Stimulated activated CD4-positive, alpha-beta T cell treated with anti-CD3 and anti-CD28 coated beads, Interleukin-4, amount 100 ng/mL, for 24 hours (primary cell): Measurements from ENCODE around the gene MALT1.

ENCODE experiments used
- DNase-seq: peaks from one replicate; pipeline ENCODE4 v3.0.0-alpha.2; 2020

The MALT1 gene

DNA sequence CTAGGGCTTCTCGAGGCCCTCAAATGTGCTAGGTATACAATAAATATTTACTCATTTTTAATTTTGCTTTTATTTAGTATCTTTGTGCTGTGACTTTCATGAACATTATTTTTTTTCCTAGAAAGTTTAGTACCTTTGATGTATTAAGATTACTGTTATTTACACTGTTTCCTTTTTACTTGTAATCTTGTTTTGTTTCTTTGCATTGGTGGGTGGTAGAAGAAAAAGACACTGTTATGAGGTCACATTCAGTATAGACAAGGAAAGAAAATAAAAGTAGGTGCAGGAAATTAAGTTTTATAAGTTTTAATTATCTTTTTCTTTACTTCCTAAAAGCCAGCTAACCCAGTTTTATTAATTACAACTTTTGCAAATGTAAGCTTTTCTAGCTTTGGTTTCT lies 23.0 kb downstream of the MALT1 start:
- DNase-seq, result no peak

DNA sequence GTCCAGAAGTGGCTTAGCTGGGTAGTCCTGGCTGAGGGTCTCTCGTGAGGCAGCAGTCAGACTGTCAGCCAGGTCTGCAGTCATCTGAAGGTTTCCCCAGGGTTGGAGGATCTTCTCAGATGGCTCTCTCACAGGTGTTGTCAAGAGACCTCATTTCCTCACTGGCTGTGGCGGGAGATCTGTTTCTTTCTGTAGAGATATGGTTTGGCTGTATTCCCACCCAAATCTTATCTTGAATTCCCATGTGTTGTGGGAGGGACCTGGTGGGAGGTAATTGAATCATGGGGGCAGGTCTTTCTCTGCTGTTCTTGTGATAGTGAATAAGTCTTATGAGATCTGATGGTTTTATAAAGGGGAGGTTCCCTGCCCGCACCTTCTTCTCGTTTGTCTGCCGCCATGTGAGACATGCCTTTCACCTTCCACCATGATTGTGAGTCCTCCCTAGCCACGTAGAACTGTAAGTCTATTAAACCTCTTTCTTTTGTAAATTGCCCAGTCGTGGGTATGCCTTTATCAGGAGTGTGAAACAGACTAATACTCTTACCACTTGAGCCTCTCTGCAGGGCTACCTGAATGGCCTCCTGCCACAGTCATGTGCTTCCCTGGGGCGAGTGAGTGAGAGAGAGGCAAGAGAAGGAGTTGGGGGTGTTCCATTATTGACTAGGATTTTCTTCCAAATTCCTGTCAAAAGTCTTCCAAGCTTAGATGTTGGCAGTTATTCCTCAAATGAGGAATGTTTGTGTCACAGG lies 23.6 kb downstream of the MALT1 start:
- DNase-seq, result no peak

DNA sequence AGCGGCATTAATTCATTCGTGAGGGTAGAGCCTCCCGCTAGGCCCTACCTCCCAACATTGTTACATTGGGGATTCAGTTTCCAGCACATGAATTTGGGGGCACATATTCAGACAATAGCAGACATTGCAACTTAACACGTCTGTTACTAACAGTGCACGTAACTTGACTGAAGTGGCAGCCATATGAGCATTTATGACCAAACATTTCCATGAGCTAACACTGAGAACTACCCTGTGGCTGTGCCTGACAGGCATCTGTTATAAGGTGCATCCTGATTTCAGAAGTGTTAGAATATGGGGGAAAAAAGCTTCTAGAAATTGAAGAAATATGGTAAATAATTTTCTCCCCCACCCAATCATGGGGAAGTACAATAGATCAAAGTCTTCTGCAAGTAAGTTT lies 24.5 kb downstream of the MALT1 start:
- DNase-seq, result peak; percentile 40

DNA sequence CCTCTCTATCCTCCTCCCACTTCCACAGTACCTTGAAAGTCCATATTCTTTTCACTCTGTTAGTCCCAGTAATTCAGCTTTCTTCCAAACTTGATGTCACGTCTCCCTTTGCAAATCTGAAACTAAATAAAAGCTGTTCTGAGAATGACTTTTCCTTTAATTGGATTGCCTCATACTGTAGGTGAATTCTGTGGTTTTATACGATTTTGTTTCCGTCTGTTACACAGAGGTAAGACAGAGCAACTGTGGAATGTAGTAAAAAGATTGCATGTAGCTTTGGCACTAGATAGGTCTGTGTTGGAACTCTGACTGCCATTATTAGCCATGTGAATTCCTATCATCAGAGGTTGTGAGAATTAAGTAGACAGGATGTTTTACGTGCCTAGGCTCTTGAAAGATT lies 25.9 kb downstream of the MALT1 start:
- no peak for DNase-seq

DNA sequence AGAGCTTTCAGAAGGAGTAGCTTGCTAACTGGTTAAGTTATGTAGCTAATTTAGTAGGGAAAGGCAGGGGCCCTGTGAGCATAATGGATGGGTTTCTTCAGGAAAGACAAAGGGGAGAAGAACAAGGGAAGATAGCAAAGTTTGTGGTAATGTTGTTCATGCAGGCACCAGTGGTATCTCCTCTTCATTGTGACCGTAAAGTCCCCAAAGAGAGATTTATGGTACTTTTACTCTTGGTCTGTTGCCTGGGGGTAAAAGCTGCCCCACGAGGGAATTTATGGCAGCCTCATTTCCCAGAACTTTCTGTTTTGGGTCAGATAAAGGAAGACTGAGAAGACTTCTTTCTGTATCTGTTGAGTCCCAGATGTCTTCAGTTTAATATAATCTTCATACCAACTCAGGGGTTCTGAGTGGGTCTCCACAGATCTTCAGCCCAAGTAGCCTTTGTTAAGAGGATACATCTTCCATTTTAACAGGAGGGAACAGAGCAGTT lies 27.5 kb downstream of the MALT1 start:
- DNase-seq, result no peak

DNA sequence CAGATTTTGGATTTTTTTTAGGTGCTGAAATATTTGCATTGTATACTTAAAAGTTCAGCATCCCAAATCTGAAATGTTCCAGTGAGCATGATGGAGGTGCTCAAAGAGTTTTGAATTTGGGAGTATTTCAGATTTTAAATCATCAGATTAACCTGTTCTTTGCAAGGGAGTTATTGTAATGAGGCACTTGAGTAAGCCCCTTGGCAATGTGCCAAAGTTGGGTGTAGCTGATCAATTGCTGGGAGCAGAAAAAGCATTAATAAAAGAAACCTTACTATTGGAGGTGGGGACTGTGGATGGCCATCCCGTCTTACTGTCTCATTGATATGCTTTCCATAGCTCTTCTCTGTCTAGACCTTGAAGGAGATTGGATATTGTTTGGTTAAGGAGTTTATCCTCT lies 28.3 kb downstream of the MALT1 start:
- DNase-seq, result no peak

DNA sequence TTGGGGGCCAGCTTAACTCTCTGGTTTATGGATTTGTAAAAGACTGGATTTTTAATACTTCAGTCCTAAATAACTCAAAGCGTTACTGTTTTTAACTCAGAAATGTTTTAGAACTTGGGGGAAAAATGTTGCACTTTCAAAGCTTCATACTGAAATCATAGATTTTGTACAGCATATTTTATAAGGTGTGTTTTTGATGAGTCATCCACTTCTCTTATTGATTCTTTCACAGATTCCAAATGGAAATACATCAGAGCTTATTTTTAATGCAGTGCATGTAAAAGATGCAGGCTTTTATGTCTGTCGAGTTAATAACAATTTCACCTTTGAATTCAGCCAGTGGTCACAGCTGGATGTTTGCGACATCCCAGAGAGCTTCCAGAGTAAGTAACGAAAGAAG lies 28.9 kb downstream of the MALT1 start:
- DNase-seq, result no peak

DNA sequence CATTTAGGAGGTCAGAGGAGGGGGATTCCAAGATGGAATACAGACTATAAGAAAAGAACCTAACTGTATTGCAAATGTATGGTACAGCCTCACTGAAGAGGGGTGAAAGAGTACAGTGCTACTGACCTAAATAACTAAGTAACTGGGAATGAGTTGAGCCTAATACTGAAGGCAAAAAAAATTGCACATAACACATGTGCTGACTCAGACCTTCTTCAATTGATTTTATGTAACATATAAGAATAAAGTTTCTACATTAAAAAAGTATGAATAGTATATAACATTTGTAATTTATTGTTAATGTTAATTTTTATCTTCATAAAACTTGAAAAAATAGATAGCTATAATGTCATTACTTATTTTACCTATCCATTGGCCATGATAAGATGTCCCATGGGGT lies 41.7 kb downstream of the MALT1 start:
- no peak for DNase-seq

DNA sequence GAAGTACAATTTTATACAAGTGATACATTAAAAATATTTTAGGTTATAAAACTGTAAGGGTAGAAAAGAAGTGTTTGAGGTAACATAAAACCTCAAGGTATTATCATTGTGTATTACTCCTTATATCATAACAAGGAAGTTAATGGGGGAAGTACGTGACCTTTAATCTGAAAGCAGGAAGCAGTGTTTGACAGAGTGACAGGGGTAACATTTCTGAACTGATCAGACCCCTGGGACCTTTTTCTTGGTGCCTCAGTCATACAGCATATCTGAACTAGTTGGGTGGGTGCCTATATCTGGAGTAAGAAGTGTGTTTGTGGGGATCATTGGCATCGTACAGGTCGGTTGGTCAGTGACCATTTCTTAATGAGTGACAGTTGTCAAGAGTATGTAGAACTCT lies 43.0 kb downstream of the MALT1 start:
- no peak for DNase-seq

DNA sequence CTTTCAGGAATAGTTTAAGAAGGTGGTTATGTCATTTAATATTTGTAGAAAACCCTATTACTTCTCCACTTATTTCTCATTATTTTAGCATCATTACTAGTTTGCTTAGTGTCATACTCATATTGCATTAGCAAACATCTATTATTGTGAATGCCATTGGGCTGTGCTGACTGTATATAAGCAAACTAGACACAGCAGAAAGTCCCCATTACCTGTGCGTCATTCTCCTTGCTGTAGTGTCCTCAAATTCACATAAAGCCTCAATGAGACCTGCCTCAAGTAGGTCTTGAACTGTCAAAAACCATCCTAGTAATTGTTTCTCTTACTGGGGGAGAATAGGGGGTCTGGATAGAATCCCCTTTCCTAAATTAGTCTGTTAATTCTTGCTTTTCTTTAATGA lies 43.6 kb downstream of the MALT1 start:
- no peak for DNase-seq

DNA sequence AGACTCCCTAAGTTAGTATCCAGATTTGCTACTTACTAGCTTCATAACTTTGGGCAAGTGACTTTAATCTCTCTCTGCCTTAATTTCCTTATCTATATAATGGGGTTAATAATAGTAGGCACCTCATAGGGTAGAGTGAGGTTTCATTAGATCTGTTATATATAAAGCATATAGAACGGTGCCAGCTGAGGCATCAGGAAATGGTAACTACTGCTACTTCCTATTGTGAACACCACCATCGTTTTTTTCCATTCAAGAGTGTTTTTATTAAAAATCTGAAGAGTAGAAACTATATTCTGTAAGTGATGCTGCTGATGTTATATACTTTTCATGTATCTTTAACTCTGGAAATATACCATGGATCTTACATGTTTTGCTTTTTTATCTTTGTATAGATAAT lies 44.3 kb downstream of the MALT1 start:
- no peak for DNase-seq

DNA sequence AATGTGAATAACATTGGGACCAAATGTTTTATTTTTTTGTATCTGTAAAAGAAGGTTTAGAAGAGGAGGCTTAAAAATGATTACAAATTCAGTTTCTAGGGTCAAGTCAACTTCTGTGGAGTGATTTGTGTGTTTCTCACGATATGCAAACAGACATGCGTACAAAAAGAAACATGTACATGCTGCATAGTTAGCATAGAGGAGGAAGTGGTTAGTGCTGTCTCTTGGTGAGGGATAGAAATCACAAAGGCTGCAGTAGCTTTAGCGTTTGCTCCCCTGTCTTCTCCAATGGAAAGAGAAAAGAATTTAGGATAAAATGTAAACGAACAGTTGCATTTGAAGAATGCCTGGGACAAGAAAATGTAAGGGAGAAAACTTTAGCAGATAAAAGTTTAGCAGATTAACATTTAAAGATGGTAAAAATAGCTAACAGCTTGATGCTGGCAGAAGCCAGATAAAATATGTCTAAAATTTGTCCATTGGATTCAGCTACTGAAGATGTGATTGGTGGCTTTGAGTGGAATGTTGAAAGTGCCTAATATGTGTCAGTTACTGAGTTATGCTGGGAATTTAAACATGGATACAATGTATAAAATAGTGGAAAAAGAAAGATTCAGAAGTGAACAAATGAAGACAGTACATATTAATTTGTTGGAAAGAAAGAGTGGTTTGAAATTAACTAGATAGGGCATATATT lies 44.9 kb downstream of the MALT1 start:
- DNase-seq, result no peak

DNA sequence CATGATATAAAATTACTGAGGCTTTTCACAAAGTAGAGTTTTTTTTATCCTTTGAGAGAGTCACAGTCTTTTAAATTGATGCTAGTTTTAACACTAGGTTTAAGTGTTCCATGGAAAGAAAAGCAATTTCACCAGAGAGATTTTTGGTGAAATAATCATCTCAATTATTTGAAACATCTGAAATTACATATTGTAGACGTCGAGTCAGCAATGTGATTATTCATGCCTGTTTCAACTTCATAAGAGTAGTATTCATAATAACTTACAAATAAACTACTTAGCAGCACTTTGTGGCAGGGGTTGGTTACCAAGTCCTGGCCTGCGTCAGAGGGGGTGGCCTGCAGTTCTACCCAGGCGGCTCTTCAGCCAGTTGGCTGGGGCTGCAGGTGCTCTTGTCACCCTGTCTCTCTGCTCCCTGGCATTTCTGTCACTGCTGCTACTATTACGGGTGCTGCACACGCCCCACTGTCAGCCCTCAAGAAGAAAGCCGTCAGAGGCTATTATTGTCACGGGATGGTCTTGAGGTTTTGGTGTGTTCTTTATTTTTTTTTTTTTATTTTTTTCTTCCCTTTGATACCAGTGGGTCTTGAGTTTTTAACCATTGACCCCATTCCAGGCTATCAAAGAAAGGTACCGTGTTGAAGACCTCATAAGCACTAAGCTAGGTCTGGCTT lies 50.4 kb downstream of the MALT1 start:
- no peak for DNase-seq

DNA sequence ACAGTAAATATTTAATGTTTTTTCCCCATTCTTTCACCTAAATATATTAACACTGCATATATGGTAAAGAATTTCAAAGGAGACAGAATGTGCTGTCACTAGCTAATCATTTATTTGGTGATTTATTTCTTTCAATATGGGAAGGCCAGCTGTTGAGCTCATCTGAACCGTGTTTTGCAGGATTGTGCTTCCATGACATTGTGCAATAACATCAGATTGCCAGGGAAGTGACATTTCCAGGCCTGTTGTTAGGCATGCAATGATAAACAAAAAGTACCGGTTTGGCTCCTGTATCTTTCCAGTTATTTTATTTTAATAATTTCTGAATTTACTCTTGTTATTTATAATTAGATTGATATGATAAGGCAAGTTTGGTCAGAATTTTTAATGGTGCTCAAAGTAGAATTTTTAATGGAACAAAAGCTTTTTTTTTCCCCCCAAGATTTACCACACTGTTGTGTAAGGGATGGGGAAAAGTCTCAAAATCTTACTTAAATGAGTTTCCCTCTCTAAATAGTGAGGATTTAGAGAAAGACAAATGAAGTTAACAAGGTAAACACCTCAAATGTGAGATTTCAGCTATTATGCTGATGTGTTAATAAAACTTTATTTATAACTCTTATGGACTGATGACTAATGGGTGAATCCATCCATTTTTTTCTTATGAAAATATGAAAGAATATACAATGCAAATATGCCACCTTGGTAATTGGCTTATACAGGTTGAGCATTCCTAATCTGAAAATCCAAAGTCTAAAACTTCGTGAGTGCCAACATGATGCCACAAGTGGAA lies 52.7 kb downstream of the MALT1 start:
- DNase-seq, result no peak

DNA sequence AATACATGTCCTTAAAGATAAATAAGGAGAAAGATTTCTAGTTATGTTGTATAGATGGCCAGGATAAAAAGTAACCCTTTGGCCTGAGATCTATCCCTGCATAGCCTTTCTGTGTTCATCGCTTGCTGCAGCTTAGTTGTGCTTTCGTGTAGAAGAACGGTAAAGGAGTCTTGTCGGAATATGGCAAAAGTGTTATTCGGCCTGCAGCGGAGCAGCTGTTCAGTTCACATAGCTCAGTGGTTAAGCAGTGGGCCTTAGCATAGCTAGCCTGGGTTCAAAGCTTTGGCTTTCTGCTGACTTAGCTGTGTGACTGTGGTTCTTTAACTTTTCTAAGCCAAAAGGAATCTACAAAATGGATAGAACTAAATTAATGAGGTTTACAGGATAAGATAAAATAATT lies 55.4 kb downstream of the MALT1 start:
- no peak for DNase-seq

DNA sequence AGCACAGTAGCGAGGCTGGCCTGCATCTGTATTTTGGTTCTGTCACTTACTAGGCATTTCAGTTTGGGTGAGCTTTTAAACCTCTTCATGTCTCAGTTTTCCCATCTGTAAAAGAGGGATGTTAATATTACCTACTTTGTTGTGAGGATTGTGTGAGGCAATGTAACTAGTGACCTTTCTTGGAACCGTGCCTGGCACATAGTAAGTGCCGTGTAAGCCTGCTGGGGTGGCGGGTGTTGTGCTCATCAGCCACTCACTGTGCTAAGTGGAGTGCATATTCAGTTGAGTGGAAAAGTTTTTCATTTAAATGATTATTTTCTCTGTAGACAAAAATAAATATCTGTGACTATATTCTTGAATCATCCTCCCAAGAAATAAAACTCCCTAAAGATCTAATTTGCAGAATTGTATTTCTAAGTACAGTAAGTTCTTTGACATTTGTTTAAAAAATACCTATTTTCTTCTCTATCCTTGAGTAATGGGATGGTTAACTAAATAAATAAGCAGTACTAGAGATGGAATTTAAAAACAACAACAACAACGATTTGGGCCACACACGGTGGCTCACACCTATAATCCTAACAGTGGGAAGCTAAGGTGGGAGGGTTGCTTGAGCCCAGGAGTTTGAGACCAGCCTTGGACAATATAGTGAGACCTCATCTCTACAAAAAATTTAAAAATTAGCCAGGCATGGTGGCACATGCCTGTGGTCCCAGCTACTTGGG lies 56.7 kb downstream of the MALT1 start:
- no peak for DNase-seq

DNA sequence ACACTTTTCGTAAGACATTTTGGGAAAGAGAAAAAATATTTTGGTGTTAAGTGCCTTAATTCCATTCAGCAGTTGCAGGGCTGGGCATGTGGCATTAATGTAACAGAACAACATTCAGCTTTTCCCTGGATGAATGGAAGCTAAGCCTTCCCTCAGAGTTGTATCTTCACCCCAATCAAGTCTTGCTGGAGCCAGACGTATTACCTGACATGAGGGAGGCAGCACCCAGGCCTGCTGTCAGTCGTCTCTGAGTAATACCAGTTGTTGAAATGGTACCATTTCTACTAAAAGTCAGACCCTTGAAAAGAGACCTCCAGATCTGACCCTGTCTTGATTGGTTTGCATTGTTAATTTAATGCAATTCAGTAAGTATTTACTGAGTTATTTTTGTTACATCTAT lies 57.5 kb downstream of the MALT1 start:
- DNase-seq, result no peak

DNA sequence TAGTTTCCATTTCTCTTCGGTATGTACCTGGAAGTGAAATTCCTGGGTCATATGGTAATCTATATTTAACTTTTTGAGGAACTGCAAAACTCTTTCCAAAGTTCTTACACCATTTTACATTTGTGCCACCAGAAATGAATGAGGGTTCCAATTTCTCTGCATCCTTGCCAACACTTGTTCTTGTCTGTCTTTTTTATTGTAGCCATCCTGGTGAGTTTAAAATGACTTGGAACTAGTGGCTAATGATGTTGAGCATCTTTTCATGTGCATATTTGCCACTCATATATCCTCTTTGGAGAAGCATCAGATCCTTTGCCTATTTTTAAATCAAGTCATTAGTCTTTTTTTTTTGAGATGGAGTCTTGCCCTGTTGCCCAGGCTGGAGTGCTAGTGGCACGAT lies 59.4 kb downstream of the MALT1 start:
- DNase-seq, result no peak

DNA sequence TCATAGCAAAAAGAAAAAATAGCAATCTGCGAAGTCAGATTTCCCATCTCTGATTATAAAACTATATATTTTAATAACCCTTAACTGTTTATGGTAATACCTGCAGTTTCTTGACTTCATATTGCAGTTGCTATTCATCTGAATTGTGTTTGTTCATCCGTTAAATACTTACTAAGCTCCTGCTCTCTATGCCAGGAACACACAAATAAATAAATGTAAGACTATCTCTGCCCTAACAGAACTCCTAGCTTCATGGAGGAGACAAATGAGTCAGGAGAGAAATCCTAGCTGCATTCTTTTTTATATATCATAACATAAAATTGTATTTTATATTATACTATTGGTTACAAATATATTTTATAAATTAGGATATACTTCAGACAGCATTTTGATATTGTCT lies 61.2 kb downstream of the MALT1 start:
- DNase-seq, result no peak

DNA sequence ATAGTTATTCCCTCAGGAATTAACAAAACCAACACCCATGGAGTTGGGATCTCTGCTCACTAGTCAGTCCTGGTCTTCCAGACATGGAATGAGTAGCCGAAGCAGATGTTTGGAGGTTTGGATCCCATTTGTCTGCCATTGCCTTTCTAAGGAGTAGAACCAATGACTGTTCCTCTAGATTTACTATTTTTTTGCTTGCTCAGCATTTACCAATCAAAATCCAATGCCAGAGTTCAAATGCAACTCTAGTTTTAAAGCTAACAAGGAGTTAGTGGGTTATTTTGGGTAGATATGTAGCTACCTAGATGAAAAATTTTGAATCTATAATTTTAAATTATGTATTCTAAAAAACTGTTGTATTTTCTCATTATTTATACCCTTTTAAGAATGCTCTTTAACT lies 62.6 kb downstream of the MALT1 start:
- DNase-seq, result no peak

DNA sequence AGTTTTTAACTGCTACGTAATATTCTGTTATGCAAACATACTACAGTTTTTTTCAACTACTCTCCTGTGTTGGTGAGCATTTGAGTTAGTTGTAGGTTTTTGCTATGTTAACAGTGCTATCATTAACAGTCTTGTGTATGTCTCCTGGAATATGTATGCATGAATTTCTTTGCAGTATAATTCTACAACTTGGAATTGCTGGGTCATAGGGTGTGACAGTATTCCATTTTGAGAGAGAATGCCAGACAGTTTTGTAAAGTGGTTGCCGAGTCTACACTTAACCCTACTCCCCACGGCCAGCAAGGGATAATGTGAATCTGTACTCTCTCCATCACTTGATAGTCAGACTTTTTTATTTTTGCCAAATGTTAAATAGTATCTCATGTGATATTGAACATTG lies 67.1 kb downstream of the MALT1 start:
- DNase-seq, result no peak

DNA sequence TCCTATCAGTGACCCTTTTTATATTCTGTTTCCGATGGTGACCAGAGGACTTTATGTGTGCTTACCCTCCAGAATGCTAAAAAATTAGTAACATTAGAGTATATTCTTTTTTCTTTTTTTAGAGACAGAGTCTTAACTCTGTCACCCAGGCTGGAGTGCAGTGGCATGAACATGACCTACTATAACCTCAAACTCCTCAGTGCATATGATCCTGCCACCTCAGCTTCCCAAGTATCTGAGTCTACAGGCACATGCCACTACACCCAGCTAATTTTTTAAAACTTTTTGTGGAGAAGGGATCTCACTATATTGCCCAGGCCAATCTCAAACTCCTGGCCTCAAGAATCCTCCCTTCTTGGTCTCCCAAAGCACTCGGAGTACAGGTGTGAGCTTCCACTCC lies 74.6 kb downstream of the MALT1 start:
- DNase-seq, result no peak
